Measurements from ENCODE around the gene NDST4. TPM values are rescaled to one million over a fixed set of nuclear protein-coding genes. Genes with fewer than 3 reads are reported as not detected.

Gene NDST4
- total and polyA plus RNA-seq, 12 donors = 0.07 to 0.61 TPM; not detected in 10

- H3K27ac ChIP-seq = no peak overlapping the region
- H3K36me3 ChIP-seq (replicated peaks in 1 of 2) = no peaks in the 10 kb centered on the region
- intact Hi-C loops (cut with DNase I) = no loop called here
- DNase-seq = no peak
- no peaks in the 10 kb centered on the region for H3K4me1 ChIP-seq (replicated peaks in 1 of 2)
- H3K27me3 ChIP-seq = no peaks in the 10 kb centered on the region
- no peaks in the 10 kb centered on the region for H3K9me3 ChIP-seq (replicated peaks in 1 of 3)
- TF ChIP-seq POLR2A (IDR thresholded peaks at IDR 0.05) (no peak), CTCF (IDR thresholded peaks at IDR 0.05) (no peak)
- H3K4me3 ChIP-seq = no peak overlapping the region
Observed at GRCh38 chr4:114875630-114876029, 237.8 kb downstream of the NDST4 start.

- 76 to 88% (median 85%) methylated on average over 1 of the region's 1 CpG for WGBS, 4 donors
- intact Hi-C loops (cut with DNase I) = no loop called here
- no peak overlapping the region for H3K4me3 ChIP-seq
- H3K4me1 ChIP-seq (replicated peaks in 1 of 2) = no peaks in the 10 kb centered on the region
- no peak for DNase-seq
- no peaks in the 10 kb centered on the region for H3K36me3 ChIP-seq (replicated peaks in 1 of 2)
- TF ChIP-seq CTCF (IDR thresholded peaks at IDR 0.05) (no peak), POLR2A (IDR thresholded peaks at IDR 0.05) (no peak)
- H3K9me3 ChIP-seq (replicated peaks in 1 of 3) = no peaks in the 10 kb centered on the region
- H3K27me3 ChIP-seq = no peaks in the 10 kb centered on the region
- no peak overlapping the region for H3K27ac ChIP-seq
Observed at GRCh38 chr4:114874321-114874720, 239.1 kb downstream of the NDST4 start.

- Histone ChIP-seq H3K4me1 (replicated peaks in 1 of 2) (no peaks in the 10 kb centered on the region), H3K4me3 (no peak overlapping the region), H3K36me3 (replicated peaks in 1 of 2) (no peaks in the 10 kb centered on the region), H3K27me3 (no peaks in the 10 kb centered on the region), H3K9me3 (replicated peaks in 1 of 3) (no peaks in the 10 kb centered on the region), H3K27ac (no peak overlapping the region)
- intact Hi-C loops (cut with DNase I) = no loop called here
- TF ChIP-seq POLR2A (IDR thresholded peaks at IDR 0.05) (no peak), CTCF (IDR thresholded peaks at IDR 0.05) (no peak)
- WGBS, 4 donors = 29 to 48% (median 40%) methylated on average over 1 of the region's 1 CpG
- DNase-seq = no peak
Observed at GRCh38 chr4:114870987-114871386, 242.4 kb downstream of the NDST4 start.

- H3K36me3 ChIP-seq (replicated peaks in 1 of 2) = no peaks in the 10 kb centered on the region
- no peak overlapping the region for H3K27ac ChIP-seq
- intact Hi-C loops (cut with DNase I) = no loop called here
- DNase-seq = no peak
- no peak overlapping the region for H3K4me3 ChIP-seq
- H3K4me1 ChIP-seq (replicated peaks in 1 of 2) = no peaks in the 10 kb centered on the region
- WGBS, 4 donors = 39 to 47% (median 44%) methylated on average over 2 of the region's 2 CpGs
- no peaks in the 10 kb centered on the region for H3K27me3 ChIP-seq
- no peak for TF ChIP-seq CTCF (IDR thresholded peaks at IDR 0.05)
- no peak for TF ChIP-seq POLR2A (IDR thresholded peaks at IDR 0.05)
- H3K9me3 ChIP-seq (replicated peaks in 1 of 3) = no peaks in the 10 kb centered on the region
Observed at GRCh38 chr4:114866901-114867670, 246.3 kb downstream of the NDST4 start.
